Vagina (tissue), 2 donors: ENCODE results near the gene PAXX. TPM values are rescaled to one million over a fixed set of nuclear protein-coding genes. Genes with fewer than 3 reads are reported as not detected.

ENCODE experiments used
- DNase-seq, 2 donors: peaks; one replicate each; pipeline ENCODE4 v3.0.0-alpha.2; 2017; ENCODE audit errors: extremely low spot score in 2 of 2
- H3K27ac ChIP-seq: fragments of 200-600 bp; sonication (generic); one replicate; pipeline ENCODE4 v1.5.1; 2019
- H3K27me3 ChIP-seq: fragments of 200-600 bp; sonication (generic); one replicate; pipeline ENCODE4 v1.5.1; 2019
- H3K36me3 ChIP-seq, 2 donors: fragments of 200-600 bp; sonication (generic); one replicate each; pipeline ENCODE4 v1.5.1; 2017 to 2019
- H3K4me1 ChIP-seq: fragments of 200-600 bp; sonication (generic); one replicate; pipeline ENCODE4 v1.5.1; 2019
- H3K4me3 ChIP-seq, 2 donors: fragments of 200-600 bp; sonication (generic); 1 replicate in 1 of 2; 2 replicates in 1 of 2; pipeline ENCODE4 v1.5.1; 2016 to 2019
- H3K9me3 ChIP-seq: fragments of 200-600 bp; sonication (generic); one replicate; pipeline ENCODE4 v1.5.1; 2019
- CTCF ChIP-seq, 3 experiments: fragments of 450-650 bp in 2 of 3; fragments of 200-600 bp in 1 of 3; sonication (generic) in 1 of 3; IDR thresholded peaks; one replicate each; pipeline ENCODE4 v1.5.1; 2017 to 2019; ENCODE audit warnings: antibody characterized with exemption in 3 of 3, mild to moderate bottlenecking in 2 of 3, moderate library complexity in 2 of 3
- POLR2A ChIP-seq, 2 donors: fragments of 450-650 bp; IDR thresholded peaks; one replicate each; pipeline ENCODE4 v1.6.1; 2017; ENCODE audit warnings: antibody characterized with exemption in 2 of 2, mild to moderate bottlenecking in 2 of 2, moderate library complexity in 2 of 2
- POLR2AphosphoS5 ChIP-seq, 2 donors: sonication (generic); formaldehyde crosslinking; IDR thresholded peaks; one replicate each; pipeline ENCODE4 v1.9.0; 2017; ENCODE audit warnings: antibody characterized with exemption in 2 of 2, mild to moderate bottlenecking in 2 of 2, low read depth in 1 of 2; ENCODE audit not compliant: insufficient read depth in 1 of 2
- intact Hi-C: fragments of 100-400 bp; cut with DNase I; formaldehyde crosslinking; loops from one replicate; pipeline ENCODE4 v1.15.1; 2023
- total RNA-seq: library from RNA; depleted of rRNA; stranded (reverse); fragments of >200 nt; gene quantifications from one replicate; pipeline ENCODE4 v1.2.3, GENCODE V29; 2016

Gene PAXX
- total RNA-seq, 1 donor from 2014 or later = 62.9 TPM

- intact Hi-C loops = no loop called here
- TF ChIP-seq CTCF (IDR thresholded peaks at IDR 0.05) (no peak), POLR2AphosphoS5 (IDR thresholded peaks at IDR 0.05; ENCODE audit: insufficient read depth in 1 of 2, low read depth in 1 of 2) (no peak), POLR2A (IDR thresholded peaks at IDR 0.05) (no peak)
Observed at GRCh38 chr9:137042751-137043727, 50.8 kb downstream of the PAXX start.

More at GRCh38 chr9:137042751-137043727, 50.8 kb downstream of the PAXX start:
- Histone ChIP-seq H3K9me3 (no peaks in the 10 kb centered on the region), H3K27me3 (no peaks in the 10 kb centered on the region), H3K27ac (no peak overlapping the region), H3K36me3 (peaks cover 0 to 7% of the 10 kb centered on the region in 2 donors), H3K4me1 (peaks cover 30% of the 10 kb centered on the region), H3K4me3 (peak overlapping the region; percentile 48 to 63)
- DNase-seq = no peak

Other genes with a start within 250 kb of the PAXX start
- gene LCN10, start 249.5 kb upstream of the PAXX start, total RNA-seq = 8.3 TPM
- gene LCN6, start 243.9 kb upstream of the PAXX start, total RNA-seq = 17.9 TPM
- gene LCN8, start 234.2 kb upstream of the PAXX start, total RNA-seq = not detected
- gene LCN15, start 227.9 kb upstream of the PAXX start, total RNA-seq = not detected
- 64.1 TPM for gene TMEM141, start 201.1 kb upstream of the PAXX start, total RNA-seq
- not detected for gene CCDC183, start 196.1 kb upstream of the PAXX start, total RNA-seq
- gene RABL6, start 184.5 kb upstream of the PAXX start, total RNA-seq = 31.7 TPM
- 1.2 TPM for gene AJM1, start 149.9 kb upstream of the PAXX start, total RNA-seq
- 38.1 TPM for gene PHPT1, start 143.0 kb upstream of the PAXX start, total RNA-seq
- 3.2 TPM for gene MAMDC4, start 140.1 kb upstream of the PAXX start, total RNA-seq
- gene EDF1, start 126.1 kb upstream of the PAXX start, total RNA-seq = 257 TPM
- 12.8 TPM for gene TRAF2, start 105.9 kb upstream of the PAXX start, total RNA-seq
- 125 TPM for gene FBXW5, start 47.7 kb upstream of the PAXX start, total RNA-seq
- gene C8G, start 47.2 kb upstream of the PAXX start, total RNA-seq = not detected
- not detected for gene LCN12, start 40.1 kb upstream of the PAXX start, total RNA-seq
- 301 TPM for gene PTGDS, start 14.9 kb upstream of the PAXX start, total RNA-seq
- gene LCNL1, start 9.4 kb upstream of the PAXX start, total RNA-seq = 2.0 TPM
- 23.6 TPM for gene CLIC3, start 4.1 kb downstream of the PAXX start, total RNA-seq
- gene ABCA2, start 35.8 kb downstream of the PAXX start, total RNA-seq = 44.0 TPM
- not detected for gene FUT7, start 39.7 kb downstream of the PAXX start, total RNA-seq
- 67.5 TPM for gene NPDC1, start 53.8 kb downstream of the PAXX start, total RNA-seq
- 4.9 TPM for gene ENTPD2, start 61.6 kb downstream of the PAXX start, total RNA-seq
- gene SAPCD2, start 78.1 kb downstream of the PAXX start, total RNA-seq = 2.7 TPM
- gene UAP1L1, start 85.1 kb downstream of the PAXX start, total RNA-seq = 13.3 TPM
- gene MAN1B1, start 94.6 kb downstream of the PAXX start, total RNA-seq = 34.1 TPM
- 152 TPM for gene DPP7, start 122.3 kb downstream of the PAXX start, total RNA-seq
- 0.74 TPM for gene GRIN1, start 146.7 kb downstream of the PAXX start, total RNA-seq
- gene LRRC26, start 177.6 kb downstream of the PAXX start, total RNA-seq = not detected
- not detected for gene TMEM210, start 179.6 kb downstream of the PAXX start, total RNA-seq
- 30.0 TPM for gene ANAPC2, start 196.1 kb downstream of the PAXX start, total RNA-seq
- gene SSNA1, start 196.3 kb downstream of the PAXX start, total RNA-seq = 49.8 TPM
- gene TPRN, start 208.3 kb downstream of the PAXX start, total RNA-seq = 6.9 TPM
- gene TMEM203, start 213.2 kb downstream of the PAXX start, total RNA-seq = 24.6 TPM
- 12.0 TPM for gene NDOR1, start 213.3 kb downstream of the PAXX start, total RNA-seq
- 0.98 TPM for gene RNF208, start 229.8 kb downstream of the PAXX start, total RNA-seq
- 24.3 TPM for gene CYSRT1, start 232.8 kb downstream of the PAXX start, total RNA-seq
- 0.74 TPM for gene RNF224, start 235.1 kb downstream of the PAXX start, total RNA-seq
- not detected for gene SLC34A3, start 238.5 kb downstream of the PAXX start, total RNA-seq
- gene TUBB4B, start 248.9 kb downstream of the PAXX start, total RNA-seq = 312 TPM